ENCODE data around the gene C1QTNF1.

C1QTNF1 gene

GRCh38 chr17:79093270-79093669 is 69.3 kb downstream of the C1QTNF1 start:
- no peak for DNase-seq (ENCODE audit: low read depth)

GRCh38 chr17:79094261-79094660 is 70.3 kb downstream of the C1QTNF1 start:
- DNase-seq (ENCODE audit: low read depth): no peak

- no peak for DNase-seq (ENCODE audit: low read depth)
Observed at GRCh38 chr17:79095345-79096055, 71.5 kb downstream of the C1QTNF1 start.

GRCh38 chr17:79096477-79096876 is 72.5 kb downstream of the C1QTNF1 start:
- DNase-seq (ENCODE audit: low read depth): no peak

- no peak for DNase-seq (ENCODE audit: low read depth)
Observed at GRCh38 chr17:79097226-79098055, 73.5 kb downstream of the C1QTNF1 start.

- DNase-seq (ENCODE audit: low read depth): no peak
Observed at GRCh38 chr17:79098282-79098867, 74.4 kb downstream of the C1QTNF1 start.

All from stimulated activated CD8-positive, alpha-beta memory T cell treated with anti-CD3 and anti-CD28 coated beads, Interleukin-4, amount 100 ng/mL, for 24 hours (primary cell).